Mammary epithelial cell (primary cell): Measurements from ENCODE around the gene UCN2.

Source experiments
- CTCF ChIP-seq, 2 donors: IDR thresholded peaks in 1 of 2; conservative IDR thresholded peaks in 1 of 2; 2 replicates each; pipeline ENCODE4 v1.5.1; 2011 to 2012; ENCODE audit warnings: inconsistent platforms in 2 of 2, low read length in 2 of 2, mild to moderate bottlenecking in 2 of 2, control low read depth in 1 of 2, low read depth in 1 of 2; ENCODE audit not compliant: insufficient read depth in 1 of 2; ENCODE audit errors: extremely low read depth in 1 of 2
- EZH2 ChIP-seq: IDR thresholded peaks from 2 replicates; pipeline ENCODE4 v1.6.1; 2012; ENCODE audit warnings: low read length, inconsistent platforms, borderline replicate concordance

- TF ChIP-seq CTCF (conservative IDR thresholded peaks at IDR 0.05 in 1 of 2, IDR thresholded peaks at IDR 0.05 in 1 of 2; ENCODE audit: extremely low read depth in 1 of 2, insufficient read depth in 1 of 2, low read depth in 1 of 2, low read length in 2 of 2) (no peak), EZH2 (no peak)
Measured at GRCh38 chr3:48536116-48536515, 27.5 kb downstream of the UCN2 start.
